Liver (tissue), 3 donors: Measurements from ENCODE around the gene CPAMD8.

Source experiments
- EGR1 ChIP-seq, 2 donors: IDR thresholded peaks; 2 replicates each; pipeline ENCODE4 v1.6.1; 2016 to 2018; ENCODE audit warnings: antibody characterized with exemption in 2 of 2, low read depth in 2 of 2
- FOXA1 ChIP-seq: IDR thresholded peaks from 2 replicates; pipeline ENCODE4 v1.6.1; 2016; ENCODE audit warnings: antibody characterized with exemption
- FOXA2 ChIP-seq: IDR thresholded peaks from 2 replicates; pipeline ENCODE4 v1.6.1; 2016; ENCODE audit warnings: antibody characterized with exemption
- GABPA ChIP-seq, 2 donors: IDR thresholded peaks in 1 of 2; conservative IDR thresholded peaks in 1 of 2; 2 replicates each; pipeline ENCODE4 v1.6.1; 2016; ENCODE audit warnings: antibody characterized with exemption in 2 of 2, mild to moderate bottlenecking in 1 of 2, moderate library complexity in 1 of 2
- HNF4A ChIP-seq, 2 donors: conservative IDR thresholded peaks; 2 replicates each; pipeline ENCODE4 v1.6.1; 2016; ENCODE audit warnings: antibody characterized with exemption in 2 of 2, mild to moderate bottlenecking in 2 of 2
- JUND ChIP-seq, 2 donors: IDR thresholded peaks; 2 replicates each; pipeline ENCODE4 v1.6.1; 2016; ENCODE audit warnings: antibody characterized with exemption in 2 of 2
- MAX ChIP-seq: IDR thresholded peaks from 2 replicates; pipeline ENCODE4 v1.6.1; 2016; ENCODE audit warnings: antibody characterized with exemption
- SP1 ChIP-seq: IDR thresholded peaks from 2 replicates; pipeline ENCODE4 v1.6.1; 2018; ENCODE audit warnings: antibody characterized with exemption, mild to moderate bottlenecking
- TAF1 ChIP-seq: conservative IDR thresholded peaks from 2 replicates; pipeline ENCODE4 v1.6.1; 2016; ENCODE audit warnings: antibody characterized with exemption, mild to moderate bottlenecking
- YY1 ChIP-seq: IDR thresholded peaks from 2 replicates; pipeline ENCODE4 v1.6.1; 2016; ENCODE audit warnings: antibody characterized with exemption, mild to moderate bottlenecking
- ZBTB33 ChIP-seq: IDR thresholded peaks from 2 replicates; pipeline ENCODE4 v1.6.1; 2016; ENCODE audit warnings: antibody characterized with exemption
- TF ChIP-seq, protein P1 (sequence below): fragments of 150-350 bp; IDR thresholded peaks from 2 replicates; pipeline ENCODE4 v1.5.1; 2017; ENCODE audit warnings: improper control_type of control experiment, low read depth, low read length; ENCODE audit not compliant: missing input control
- TF ChIP-seq, protein P2 (sequence below): IDR thresholded peaks from 2 replicates; pipeline ENCODE4 v1.6.1; 2016; ENCODE audit warnings: antibody characterized with exemption
- TF ChIP-seq, protein P3 (sequence below): IDR thresholded peaks from 2 replicates; pipeline ENCODE4 v1.6.1; 2016; ENCODE audit warnings: antibody characterized with exemption, mild to moderate bottlenecking
- donor health status: healthy.
- donor health status: healthy.

DNA sequence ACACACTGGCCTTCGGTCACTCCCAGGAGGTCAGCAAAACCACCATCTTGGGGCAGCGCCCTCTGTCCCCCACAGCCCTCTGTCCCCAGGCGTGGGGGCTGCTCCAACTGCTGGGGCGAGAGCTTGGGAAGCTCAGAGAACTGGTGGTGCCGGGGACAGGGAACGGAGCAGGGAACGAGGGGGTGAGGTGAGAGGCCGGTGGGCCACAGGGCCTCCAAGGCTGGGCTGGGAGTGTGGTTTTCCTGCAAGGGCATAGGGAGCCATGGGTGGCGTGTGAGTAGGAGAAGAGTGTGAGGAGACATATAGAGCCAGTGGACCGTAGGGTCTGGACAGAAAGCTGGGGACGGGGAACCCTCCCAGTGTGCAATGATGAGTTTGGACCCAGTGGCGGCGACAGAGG is 103.7 kb downstream of the CPAMD8 start:
- TF ChIP-seq, protein P1, sequence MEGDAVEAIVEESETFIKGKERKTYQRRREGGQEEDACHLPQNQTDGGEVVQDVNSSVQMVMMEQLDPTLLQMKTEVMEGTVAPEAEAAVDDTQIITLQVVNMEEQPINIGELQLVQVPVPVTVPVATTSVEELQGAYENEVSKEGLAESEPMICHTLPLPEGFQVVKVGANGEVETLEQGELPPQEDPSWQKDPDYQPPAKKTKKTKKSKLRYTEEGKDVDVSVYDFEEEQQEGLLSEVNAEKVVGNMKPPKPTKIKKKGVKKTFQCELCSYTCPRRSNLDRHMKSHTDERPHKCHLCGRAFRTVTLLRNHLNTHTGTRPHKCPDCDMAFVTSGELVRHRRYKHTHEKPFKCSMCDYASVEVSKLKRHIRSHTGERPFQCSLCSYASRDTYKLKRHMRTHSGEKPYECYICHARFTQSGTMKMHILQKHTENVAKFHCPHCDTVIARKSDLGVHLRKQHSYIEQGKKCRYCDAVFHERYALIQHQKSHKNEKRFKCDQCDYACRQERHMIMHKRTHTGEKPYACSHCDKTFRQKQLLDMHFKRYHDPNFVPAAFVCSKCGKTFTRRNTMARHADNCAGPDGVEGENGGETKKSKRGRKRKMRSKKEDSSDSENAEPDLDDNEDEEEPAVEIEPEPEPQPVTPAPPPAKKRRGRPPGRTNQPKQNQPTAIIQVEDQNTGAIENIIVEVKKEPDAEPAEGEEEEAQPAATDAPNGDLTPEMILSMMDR: no peak
- TF ChIP-seq HNF4A (conservative IDR thresholded peaks at IDR 0.05): no peak
- no peak for TF ChIP-seq TAF1
- TF ChIP-seq GABPA (IDR thresholded peaks at IDR 0.05 in 1 of 2, conservative IDR thresholded peaks at IDR 0.05 in 1 of 2): no peak
- TF ChIP-seq YY1: no peak
- no peak for TF ChIP-seq FOXA2
- no peak for TF ChIP-seq JUND (IDR thresholded peaks at IDR 0.05)
- TF ChIP-seq MAX: no peak
- TF ChIP-seq, protein P2, sequence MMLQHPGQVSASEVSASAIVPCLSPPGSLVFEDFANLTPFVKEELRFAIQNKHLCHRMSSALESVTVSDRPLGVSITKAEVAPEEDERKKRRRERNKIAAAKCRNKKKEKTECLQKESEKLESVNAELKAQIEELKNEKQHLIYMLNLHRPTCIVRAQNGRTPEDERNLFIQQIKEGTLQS: no peak
- no peak for TF ChIP-seq SP1
- TF ChIP-seq, protein P3, sequence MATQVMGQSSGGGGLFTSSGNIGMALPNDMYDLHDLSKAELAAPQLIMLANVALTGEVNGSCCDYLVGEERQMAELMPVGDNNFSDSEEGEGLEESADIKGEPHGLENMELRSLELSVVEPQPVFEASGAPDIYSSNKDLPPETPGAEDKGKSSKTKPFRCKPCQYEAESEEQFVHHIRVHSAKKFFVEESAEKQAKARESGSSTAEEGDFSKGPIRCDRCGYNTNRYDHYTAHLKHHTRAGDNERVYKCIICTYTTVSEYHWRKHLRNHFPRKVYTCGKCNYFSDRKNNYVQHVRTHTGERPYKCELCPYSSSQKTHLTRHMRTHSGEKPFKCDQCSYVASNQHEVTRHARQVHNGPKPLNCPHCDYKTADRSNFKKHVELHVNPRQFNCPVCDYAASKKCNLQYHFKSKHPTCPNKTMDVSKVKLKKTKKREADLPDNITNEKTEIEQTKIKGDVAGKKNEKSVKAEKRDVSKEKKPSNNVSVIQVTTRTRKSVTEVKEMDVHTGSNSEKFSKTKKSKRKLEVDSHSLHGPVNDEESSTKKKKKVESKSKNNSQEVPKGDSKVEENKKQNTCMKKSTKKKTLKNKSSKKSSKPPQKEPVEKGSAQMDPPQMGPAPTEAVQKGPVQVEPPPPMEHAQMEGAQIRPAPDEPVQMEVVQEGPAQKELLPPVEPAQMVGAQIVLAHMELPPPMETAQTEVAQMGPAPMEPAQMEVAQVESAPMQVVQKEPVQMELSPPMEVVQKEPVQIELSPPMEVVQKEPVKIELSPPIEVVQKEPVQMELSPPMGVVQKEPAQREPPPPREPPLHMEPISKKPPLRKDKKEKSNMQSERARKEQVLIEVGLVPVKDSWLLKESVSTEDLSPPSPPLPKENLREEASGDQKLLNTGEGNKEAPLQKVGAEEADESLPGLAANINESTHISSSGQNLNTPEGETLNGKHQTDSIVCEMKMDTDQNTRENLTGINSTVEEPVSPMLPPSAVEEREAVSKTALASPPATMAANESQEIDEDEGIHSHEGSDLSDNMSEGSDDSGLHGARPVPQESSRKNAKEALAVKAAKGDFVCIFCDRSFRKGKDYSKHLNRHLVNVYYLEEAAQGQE: no peak
- TF ChIP-seq EGR1 (IDR thresholded peaks at IDR 0.05; ENCODE audit: low read depth in 2 of 2): no peak
- no peak for TF ChIP-seq FOXA1
- no peak for TF ChIP-seq ZBTB33
